ENCODE measurements around the gene ARFGAP3.

DNA sequence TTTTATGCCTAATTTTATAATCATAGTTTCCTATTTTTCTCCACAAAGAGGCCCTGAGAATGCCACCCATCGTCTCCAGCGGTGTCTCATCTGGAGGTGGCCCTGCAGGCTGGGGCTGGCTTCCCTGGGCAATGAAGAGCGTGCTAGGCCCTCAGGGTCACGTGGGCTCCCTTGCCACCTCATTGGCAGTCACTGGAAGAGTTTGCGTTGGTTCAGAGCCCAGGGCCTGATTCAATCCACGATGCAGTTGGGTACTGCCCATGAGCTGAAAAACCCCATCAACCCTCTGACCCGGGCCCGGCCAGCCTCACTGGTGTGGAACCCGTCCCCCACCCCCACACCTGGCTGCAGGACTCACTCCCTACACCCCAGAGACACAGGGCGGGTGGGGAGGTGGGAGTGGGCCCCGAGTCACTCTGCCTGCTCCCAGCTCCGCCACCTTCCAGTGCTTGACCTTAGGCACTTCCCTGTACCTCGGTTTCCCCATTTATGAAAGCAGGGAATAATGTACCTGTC, 93.0 kb downstream of the ARFGAP3 start:
- no peak for TF ChIP-seq CTCF (IDR thresholded peaks at IDR 0.05; ENCODE audit: borderline replicate concordance, extremely low read depth, low read length, poor library complexity, severe bottlenecking)
- no peak for TF ChIP-seq EZH2 (IDR thresholded peaks at IDR 0.05; ENCODE audit: borderline replicate concordance, low read depth, low read length, severe bottlenecking)
